Measurements from ENCODE around the gene NLRP6.

Gene NLRP6

DNA sequence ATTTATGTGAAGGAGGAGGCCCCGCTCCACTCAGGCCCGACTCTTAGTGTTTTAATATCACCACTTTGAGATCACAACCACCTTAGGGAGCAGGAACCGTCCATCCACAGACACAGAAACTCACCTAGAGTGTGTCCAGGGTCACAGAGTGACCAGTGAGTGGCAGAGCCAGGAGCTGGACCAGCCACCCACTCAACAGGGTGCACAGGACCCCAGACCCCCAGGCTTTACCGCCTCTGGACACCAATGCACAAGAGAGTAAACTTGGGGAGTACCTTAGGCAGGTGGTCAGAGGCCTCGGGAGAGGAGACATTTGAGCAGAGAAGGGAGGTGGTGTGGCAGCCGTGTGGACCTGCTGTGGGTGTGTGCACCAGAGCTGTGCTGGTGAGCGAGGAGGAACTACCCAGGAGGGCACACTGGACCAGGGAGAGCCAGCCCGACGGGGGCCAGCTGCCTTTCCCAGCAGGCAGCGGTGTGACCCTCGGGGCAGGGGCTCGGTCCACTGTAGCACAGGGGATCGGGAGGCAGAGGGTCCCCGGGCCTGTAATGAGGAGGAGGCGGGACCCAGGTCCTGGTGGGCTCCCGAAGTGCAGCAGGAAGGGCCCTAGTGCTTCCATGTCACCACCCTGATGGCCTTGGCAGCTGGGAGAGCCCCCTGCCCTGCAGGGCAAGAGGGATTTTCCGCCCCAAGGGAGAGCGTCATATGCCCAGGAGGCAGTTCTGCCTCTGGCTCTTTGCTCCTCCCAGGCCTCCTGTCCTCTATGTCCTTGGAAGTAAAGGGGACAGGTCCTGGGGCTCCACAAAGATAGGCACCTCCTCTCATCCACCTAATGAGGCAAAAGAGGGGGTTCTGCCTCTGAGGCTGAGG lies 7.5 kb upstream of the NLRP6 start:
- TF ChIP-seq, protein P1, sequence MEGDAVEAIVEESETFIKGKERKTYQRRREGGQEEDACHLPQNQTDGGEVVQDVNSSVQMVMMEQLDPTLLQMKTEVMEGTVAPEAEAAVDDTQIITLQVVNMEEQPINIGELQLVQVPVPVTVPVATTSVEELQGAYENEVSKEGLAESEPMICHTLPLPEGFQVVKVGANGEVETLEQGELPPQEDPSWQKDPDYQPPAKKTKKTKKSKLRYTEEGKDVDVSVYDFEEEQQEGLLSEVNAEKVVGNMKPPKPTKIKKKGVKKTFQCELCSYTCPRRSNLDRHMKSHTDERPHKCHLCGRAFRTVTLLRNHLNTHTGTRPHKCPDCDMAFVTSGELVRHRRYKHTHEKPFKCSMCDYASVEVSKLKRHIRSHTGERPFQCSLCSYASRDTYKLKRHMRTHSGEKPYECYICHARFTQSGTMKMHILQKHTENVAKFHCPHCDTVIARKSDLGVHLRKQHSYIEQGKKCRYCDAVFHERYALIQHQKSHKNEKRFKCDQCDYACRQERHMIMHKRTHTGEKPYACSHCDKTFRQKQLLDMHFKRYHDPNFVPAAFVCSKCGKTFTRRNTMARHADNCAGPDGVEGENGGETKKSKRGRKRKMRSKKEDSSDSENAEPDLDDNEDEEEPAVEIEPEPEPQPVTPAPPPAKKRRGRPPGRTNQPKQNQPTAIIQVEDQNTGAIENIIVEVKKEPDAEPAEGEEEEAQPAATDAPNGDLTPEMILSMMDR (conservative IDR thresholded peaks at IDR 0.05; ENCODE audit: low read depth, low read length) = no peak
- 0 out of 2 replicates have a peak, but pooled peaks cover 9% of the 10 kb centered on the region for H3K79me2 ChIP-seq (ENCODE audit: insufficient read depth, low read depth)
- no peaks in the 10 kb centered on the region for H3K36me3 ChIP-seq (ENCODE audit: insufficient read depth)
- H3K27ac ChIP-seq = no peak overlapping the region; the same call in 1 of the 2 replicates
- no peaks in the 10 kb centered on the region for H3K27me3 ChIP-seq (ENCODE audit: insufficient read depth, low read depth)
- no peaks in the 10 kb centered on the region for H4K20me1 ChIP-seq (ENCODE audit: insufficient read depth)
- H3K4me1 ChIP-seq (ENCODE audit: low read depth, poor library complexity, severe bottlenecking) = peaks cover 23% of the 10 kb centered on the region
- H2AFZ ChIP-seq (ENCODE audit: low read depth) = no peak overlapping the region
- no peak overlapping the region for H3K9ac ChIP-seq
- H3K4me2 ChIP-seq = no peak overlapping the region
- no peak overlapping the region for H3K4me3 ChIP-seq (IDR thresholded peaks at IDR 0.05; ENCODE audit: insufficient read depth, low read depth, low read length)

DNA sequence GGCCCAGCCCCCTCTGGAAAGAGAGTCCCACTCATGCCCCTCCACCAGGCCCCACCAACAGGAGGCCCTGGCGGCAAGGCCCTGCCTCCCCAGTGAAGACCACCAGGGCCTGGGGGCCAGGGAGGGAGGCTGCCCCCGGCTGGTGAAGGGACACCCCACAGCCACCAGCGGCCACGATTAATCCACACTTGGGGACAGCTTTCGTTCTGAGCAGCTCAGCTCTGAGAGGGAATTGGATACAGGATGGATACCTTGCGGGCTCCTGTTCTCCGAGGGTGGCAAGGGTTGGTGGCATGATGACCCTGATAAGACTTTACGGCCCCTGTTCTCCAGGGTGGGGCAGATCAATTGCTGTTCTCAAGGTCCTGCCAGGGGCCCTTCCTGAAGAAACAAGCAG lies 6.9 kb upstream of the NLRP6 start:
- no peak overlapping the region for H3K4me2 ChIP-seq

DNA sequence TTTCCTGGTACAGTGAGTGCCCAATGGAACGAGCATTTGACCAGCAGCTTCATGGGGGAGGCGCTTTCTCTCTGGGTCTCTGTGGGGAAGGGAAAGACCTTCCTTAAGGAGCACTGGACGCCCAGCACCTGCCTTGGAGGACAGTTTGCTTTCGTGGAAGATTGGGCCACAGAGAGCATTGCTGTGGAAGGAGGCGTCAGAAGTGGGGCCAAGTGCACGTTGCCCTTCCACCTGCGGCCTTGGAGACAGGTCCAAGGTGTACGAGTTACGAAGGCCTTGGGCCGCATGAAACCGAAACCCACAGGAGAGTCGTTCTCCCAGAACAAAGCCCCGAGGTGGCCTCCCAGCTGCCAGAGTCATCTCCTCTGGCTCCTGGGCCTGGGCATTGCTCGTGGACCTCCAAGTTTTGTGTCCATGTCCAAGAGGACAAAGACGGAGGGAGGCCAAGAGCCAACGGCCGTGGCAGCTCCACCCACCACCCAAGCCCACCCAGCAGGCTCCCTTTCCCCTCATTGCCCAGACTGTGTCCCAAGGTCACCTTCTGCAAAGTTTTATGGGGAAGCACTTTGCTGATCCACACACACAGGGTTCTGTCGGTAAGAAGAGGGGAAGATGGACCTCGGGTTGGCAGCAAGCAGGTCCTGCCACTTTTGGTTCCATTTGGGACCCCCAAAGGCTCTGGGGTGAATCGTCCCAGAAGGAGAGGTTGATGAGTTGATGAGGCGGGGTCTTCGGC lies 5.8 kb upstream of the NLRP6 start:
- Histone ChIP-seq H2AFZ (ENCODE audit: low read depth) (no peak overlapping the region), H3K79me2 (ENCODE audit: insufficient read depth, low read depth) (0 out of 2 replicates have a peak, but pooled peaks cover 9% of the 10 kb centered on the region)

More for the DNA sequence above, 6.9 kb upstream of the NLRP6 start:
- TF ChIP-seq, protein P1 (conservative IDR thresholded peaks at IDR 0.05; ENCODE audit: low read depth, low read length) = no peak
- peaks cover 23% of the 10 kb centered on the region for H3K4me1 ChIP-seq (ENCODE audit: low read depth, poor library complexity, severe bottlenecking)
- H2AFZ ChIP-seq (ENCODE audit: low read depth) = no peak overlapping the region
- H3K36me3 ChIP-seq (ENCODE audit: insufficient read depth) = no peaks in the 10 kb centered on the region
- H3K4me3 ChIP-seq (IDR thresholded peaks at IDR 0.05; ENCODE audit: insufficient read depth, low read depth, low read length) = no peak overlapping the region
- H3K27me3 ChIP-seq (ENCODE audit: insufficient read depth, low read depth) = no peaks in the 10 kb centered on the region
- H4K20me1 ChIP-seq (ENCODE audit: insufficient read depth) = no peaks in the 10 kb centered on the region
- no peak overlapping the region for H3K27ac ChIP-seq
- no peak overlapping the region for H3K9ac ChIP-seq
- 0 out of 2 replicates have a peak, but pooled peaks cover 9% of the 10 kb centered on the region for H3K79me2 ChIP-seq (ENCODE audit: insufficient read depth, low read depth)

DNA sequence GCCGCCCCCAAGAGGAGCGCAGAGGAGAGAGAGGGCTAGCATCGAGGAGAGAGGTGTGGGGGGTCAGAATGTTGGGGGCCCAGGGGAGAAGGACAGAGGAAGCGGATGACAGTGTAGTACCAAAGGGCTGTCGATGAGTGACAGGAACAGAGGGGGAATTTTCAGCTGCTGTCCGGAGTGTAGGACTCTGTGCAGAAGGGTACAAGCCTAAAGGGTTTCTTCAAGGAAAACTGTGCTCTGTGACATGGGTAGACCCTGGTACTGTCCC lies 5.3 kb upstream of the NLRP6 start:
- no peaks in the 10 kb centered on the region for H3K36me3 ChIP-seq (ENCODE audit: insufficient read depth)
- no peak overlapping the region for H3K27ac ChIP-seq
- no peak overlapping the region for H3K4me2 ChIP-seq
- 0 out of 2 replicates have a peak, but pooled peaks cover 7% of the 10 kb centered on the region for H3K79me2 ChIP-seq (ENCODE audit: insufficient read depth, low read depth)
- no peak overlapping the region for H2AFZ ChIP-seq (ENCODE audit: low read depth)
- H3K4me1 ChIP-seq (ENCODE audit: low read depth, poor library complexity, severe bottlenecking) = peaks cover 17% of the 10 kb centered on the region
- H4K20me1 ChIP-seq (ENCODE audit: insufficient read depth) = no peaks in the 10 kb centered on the region
- no peaks in the 10 kb centered on the region for H3K27me3 ChIP-seq (ENCODE audit: insufficient read depth, low read depth)
- no peak overlapping the region for H3K9ac ChIP-seq
- TF ChIP-seq, protein P1 (conservative IDR thresholded peaks at IDR 0.05; ENCODE audit: low read depth, low read length) = no peak
- no peak overlapping the region for H3K4me3 ChIP-seq (IDR thresholded peaks at IDR 0.05; ENCODE audit: insufficient read depth, low read depth, low read length)

More for the DNA sequence above, 5.8 kb upstream of the NLRP6 start:
- H3K27ac ChIP-seq = no peak overlapping the region
- no peak overlapping the region for H3K4me3 ChIP-seq (IDR thresholded peaks at IDR 0.05; ENCODE audit: insufficient read depth, low read depth, low read length)
- H4K20me1 ChIP-seq (ENCODE audit: insufficient read depth) = no peaks in the 10 kb centered on the region
- no peaks in the 10 kb centered on the region for H3K36me3 ChIP-seq (ENCODE audit: insufficient read depth)
- no peaks in the 10 kb centered on the region for H3K27me3 ChIP-seq (ENCODE audit: insufficient read depth, low read depth)
- no peak overlapping the region for H3K9ac ChIP-seq
- H3K4me2 ChIP-seq = no peak overlapping the region
- TF ChIP-seq, protein P1 (conservative IDR thresholded peaks at IDR 0.05; ENCODE audit: low read depth, low read length) = no peak
- H3K4me1 ChIP-seq (ENCODE audit: low read depth, poor library complexity, severe bottlenecking) = peaks cover 17% of the 10 kb centered on the region
